GM23338 (cell line): ENCODE measurements around the gene ARHGEF10L. TPM values are rescaled to one million over a fixed set of nuclear protein-coding genes. Genes with fewer than 3 reads are reported as not detected.

Source experiments
- ATAC-seq: fragments of 200-7000 bp; cut with Tn5 transposase; 3 replicates; pipeline ENCODE4 v1.9.1; 2020
- DNase-seq: peaks from one replicate; pipeline ENCODE4 v3.0.0-alpha.2; 2015; ENCODE audit warnings: low spot score
- H2AFZ ChIP-seq: fragments of 200-600 bp; sonication (generic); 2 replicates; pipeline ENCODE4 v1.8.0; 2016; ENCODE audit warnings: antibody characterized with exemption, mild to moderate bottlenecking, moderate library complexity
- H3F3A ChIP-seq: fragments of 200-600 bp; sonication (generic); replicated peaks from 2 replicates; pipeline ENCODE4 v1.8.0; 2017; ENCODE audit warnings: antibody characterized with exemption, mixed run types, low read depth
- H3K27ac ChIP-seq: fragments of 200-600 bp; sonication (generic); 2 replicates; pipeline ENCODE4 v1.6.1; 2016; ENCODE audit warnings: low read depth
- H3K27me3 ChIP-seq: fragments of 200-600 bp; sonication (generic); 2 replicates; pipeline ENCODE4 v1.8.0; 2016; ENCODE audit warnings: mild to moderate bottlenecking, mixed run types, moderate library complexity; ENCODE audit not compliant: insufficient read depth
- H3K36me3 ChIP-seq: fragments of 200-600 bp; sonication (generic); 2 replicates; pipeline ENCODE4 v1.8.0; 2016; ENCODE audit warnings: mild to moderate bottlenecking; ENCODE audit not compliant: insufficient read depth
- H3K4me1 ChIP-seq: fragments of 200-600 bp; sonication (generic); 2 replicates; pipeline ENCODE4 v1.8.0; 2016; ENCODE audit warnings: mild to moderate bottlenecking, moderate library complexity; ENCODE audit not compliant: insufficient read depth
- H3K4me2 ChIP-seq: fragments of 200-600 bp; sonication (generic); 2 replicates; pipeline ENCODE4 v1.7.1; 2017; ENCODE audit warnings: mixed run types
- H3K4me3 ChIP-seq: fragments of 200-600 bp; sonication (generic); 2 replicates; pipeline ENCODE4 v1.6.1; 2016; ENCODE audit warnings: mixed run types
- H3K79me2 ChIP-seq: fragments of 200-600 bp; sonication (generic); replicated peaks from 2 replicates; pipeline ENCODE4 v1.8.0; 2017; ENCODE audit warnings: mild to moderate bottlenecking; ENCODE audit not compliant: insufficient read depth
- H3K9me2 ChIP-seq: fragments of 200-600 bp; sonication (generic); 2 replicates; pipeline ENCODE4 v1.8.0; 2017; ENCODE audit not compliant: insufficient read depth
- H4K20me1 ChIP-seq: fragments of 200-600 bp; sonication (generic); replicated peaks from 2 replicates; pipeline ENCODE4 v1.8.0; 2017; ENCODE audit warnings: mild to moderate bottlenecking; ENCODE audit not compliant: insufficient read depth
- H3K27ac Mint-ChIP-seq: 2 replicates; pipeline ENCODE4 v1.8.0; 2020; ENCODE audit warnings: inconsistent platforms, mild to moderate bottlenecking, moderate library complexity, mixed read lengths
- H3K27me3 Mint-ChIP-seq: 3 replicates; pipeline ENCODE4 v1.8.0; 2022; ENCODE audit warnings: low read depth, mild to moderate bottlenecking, moderate library complexity, mixed read lengths, inconsistent platforms; ENCODE audit not compliant: insufficient read depth, poor library complexity
- H3K36me3 Mint-ChIP-seq: 3 replicates; pipeline ENCODE4 v1.8.0; 2021; ENCODE audit warnings: low read depth, mild to moderate bottlenecking, inconsistent platforms, moderate library complexity, mixed read lengths
- H3K4me1 Mint-ChIP-seq: 3 replicates; pipeline ENCODE4 v1.8.0; 2020; ENCODE audit warnings: mild to moderate bottlenecking, inconsistent platforms, mixed read lengths
- H3K4me3 Mint-ChIP-seq: 3 replicates; pipeline ENCODE4 v1.8.0; 2021; ENCODE audit warnings: moderate library complexity, mild to moderate bottlenecking, inconsistent platforms, mixed read lengths
- H3K9me3 Mint-ChIP-seq: 3 replicates; pipeline ENCODE4 v1.8.0; 2020; ENCODE audit warnings: moderate library complexity, mild to moderate bottlenecking, inconsistent platforms, mixed read lengths
- CREB1 ChIP-seq: fragments of 250-450 bp; sonication (Bioruptor Pico); IDR thresholded peaks from 2 replicates; pipeline ENCODE4 v1.5.0; 2020; ENCODE audit warnings: low read depth, mild to moderate bottlenecking, moderate library complexity
- EZH2 ChIP-seq: fragments of 200-600 bp; sonication (generic); IDR thresholded peaks from one replicate; pipeline ENCODE4 v1.8.0; 2017; ENCODE audit warnings: antibody characterized with exemption, mild to moderate bottlenecking, low read depth; ENCODE audit not compliant: unreplicated experiment
- JUNB ChIP-seq: IDR thresholded peaks from one replicate; pipeline ENCODE4 v1.6.1; 2016; ENCODE audit warnings: antibody characterized with exemption; ENCODE audit not compliant: unreplicated experiment
- STAT1 ChIP-seq: IDR thresholded peaks from one replicate; pipeline ENCODE4 v1.6.1; 2016; ENCODE audit warnings: antibody characterized with exemption; ENCODE audit not compliant: unreplicated experiment
- ZNF331 ChIP-seq: fragments of 250-450 bp; sonication (Bioruptor Pico); IDR thresholded peaks from 2 replicates; pipeline ENCODE4 v1.5.0; 2020; ENCODE audit warnings: low read depth, mild to moderate bottlenecking, moderate library complexity
- polyA plus RNA-seq: library from polyadenylated mRNA; unstranded; fragments of >200 nt; fragmentation: Nextera tagmentation; extraction: Ambion mirVana; gene quantifications from 2 replicates; pipeline ENCODE4 v1.2.1, GENCODE V29; 2016
- total RNA-seq: library from RNA; depleted of rRNA; stranded (reverse); fragments of >200 nt; shearing (Covaris generic); gene quantifications from 2 replicates; pipeline ENCODE4 v1.2.3, GENCODE V29; 2014
- TF ChIP-seq, protein P1 (sequence below): IDR thresholded peaks from one replicate; pipeline ENCODE4 v1.6.1; 2018; ENCODE audit warnings: antibody characterized with exemption; ENCODE audit not compliant: unreplicated experiment
- TF ChIP-seq, protein P2 (sequence below): IDR thresholded peaks from 2 replicates; pipeline ENCODE4 v1.6.1; 2016; ENCODE audit warnings: antibody characterized with exemption
- TF ChIP-seq, protein P3 (sequence below): fragments of 250-450 bp; sonication (Bioruptor Pico); IDR thresholded peaks from 2 replicates; pipeline ENCODE4 v1.5.0; 2020; ENCODE audit warnings: mild to moderate bottlenecking, moderate library complexity

The ARHGEF10L gene
- total and polyA plus RNA-seq, 2 experiments from 2014 or later: 12.1 to 46.8 TPM

DNA sequence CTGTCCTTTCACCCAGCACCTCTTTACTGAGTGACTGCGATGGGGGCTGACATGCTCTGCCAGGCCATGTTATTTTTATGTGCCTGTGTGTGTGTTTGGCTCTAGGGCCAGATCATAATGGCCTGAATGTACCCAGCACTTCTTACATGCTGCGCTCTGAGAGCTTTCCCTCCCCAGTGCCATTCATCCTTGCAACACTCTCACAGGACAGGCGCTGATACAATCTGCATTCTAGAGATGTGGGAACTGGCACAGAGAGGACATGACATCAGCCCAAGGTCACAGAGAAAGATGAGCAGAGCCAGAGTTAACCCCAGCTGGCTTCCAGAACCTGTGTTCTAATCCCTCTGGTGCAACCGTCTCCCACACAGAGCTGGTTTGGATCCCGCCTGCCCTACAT, 54.5 kb downstream of the ARHGEF10L start (continued):
- TF ChIP-seq, protein P1, sequence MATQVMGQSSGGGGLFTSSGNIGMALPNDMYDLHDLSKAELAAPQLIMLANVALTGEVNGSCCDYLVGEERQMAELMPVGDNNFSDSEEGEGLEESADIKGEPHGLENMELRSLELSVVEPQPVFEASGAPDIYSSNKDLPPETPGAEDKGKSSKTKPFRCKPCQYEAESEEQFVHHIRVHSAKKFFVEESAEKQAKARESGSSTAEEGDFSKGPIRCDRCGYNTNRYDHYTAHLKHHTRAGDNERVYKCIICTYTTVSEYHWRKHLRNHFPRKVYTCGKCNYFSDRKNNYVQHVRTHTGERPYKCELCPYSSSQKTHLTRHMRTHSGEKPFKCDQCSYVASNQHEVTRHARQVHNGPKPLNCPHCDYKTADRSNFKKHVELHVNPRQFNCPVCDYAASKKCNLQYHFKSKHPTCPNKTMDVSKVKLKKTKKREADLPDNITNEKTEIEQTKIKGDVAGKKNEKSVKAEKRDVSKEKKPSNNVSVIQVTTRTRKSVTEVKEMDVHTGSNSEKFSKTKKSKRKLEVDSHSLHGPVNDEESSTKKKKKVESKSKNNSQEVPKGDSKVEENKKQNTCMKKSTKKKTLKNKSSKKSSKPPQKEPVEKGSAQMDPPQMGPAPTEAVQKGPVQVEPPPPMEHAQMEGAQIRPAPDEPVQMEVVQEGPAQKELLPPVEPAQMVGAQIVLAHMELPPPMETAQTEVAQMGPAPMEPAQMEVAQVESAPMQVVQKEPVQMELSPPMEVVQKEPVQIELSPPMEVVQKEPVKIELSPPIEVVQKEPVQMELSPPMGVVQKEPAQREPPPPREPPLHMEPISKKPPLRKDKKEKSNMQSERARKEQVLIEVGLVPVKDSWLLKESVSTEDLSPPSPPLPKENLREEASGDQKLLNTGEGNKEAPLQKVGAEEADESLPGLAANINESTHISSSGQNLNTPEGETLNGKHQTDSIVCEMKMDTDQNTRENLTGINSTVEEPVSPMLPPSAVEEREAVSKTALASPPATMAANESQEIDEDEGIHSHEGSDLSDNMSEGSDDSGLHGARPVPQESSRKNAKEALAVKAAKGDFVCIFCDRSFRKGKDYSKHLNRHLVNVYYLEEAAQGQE: no peak
- TF ChIP-seq STAT1 (no peak), JUNB (no peak), ZNF331 (CRISPR knock-in tag) (no peak), CREB1 (CRISPR knock-in tag) (no peak)
- TF ChIP-seq, protein P2, sequence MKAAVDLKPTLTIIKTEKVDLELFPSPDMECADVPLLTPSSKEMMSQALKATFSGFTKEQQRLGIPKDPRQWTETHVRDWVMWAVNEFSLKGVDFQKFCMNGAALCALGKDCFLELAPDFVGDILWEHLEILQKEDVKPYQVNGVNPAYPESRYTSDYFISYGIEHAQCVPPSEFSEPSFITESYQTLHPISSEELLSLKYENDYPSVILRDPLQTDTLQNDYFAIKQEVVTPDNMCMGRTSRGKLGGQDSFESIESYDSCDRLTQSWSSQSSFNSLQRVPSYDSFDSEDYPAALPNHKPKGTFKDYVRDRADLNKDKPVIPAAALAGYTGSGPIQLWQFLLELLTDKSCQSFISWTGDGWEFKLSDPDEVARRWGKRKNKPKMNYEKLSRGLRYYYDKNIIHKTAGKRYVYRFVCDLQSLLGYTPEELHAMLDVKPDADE: no peak

DNA sequence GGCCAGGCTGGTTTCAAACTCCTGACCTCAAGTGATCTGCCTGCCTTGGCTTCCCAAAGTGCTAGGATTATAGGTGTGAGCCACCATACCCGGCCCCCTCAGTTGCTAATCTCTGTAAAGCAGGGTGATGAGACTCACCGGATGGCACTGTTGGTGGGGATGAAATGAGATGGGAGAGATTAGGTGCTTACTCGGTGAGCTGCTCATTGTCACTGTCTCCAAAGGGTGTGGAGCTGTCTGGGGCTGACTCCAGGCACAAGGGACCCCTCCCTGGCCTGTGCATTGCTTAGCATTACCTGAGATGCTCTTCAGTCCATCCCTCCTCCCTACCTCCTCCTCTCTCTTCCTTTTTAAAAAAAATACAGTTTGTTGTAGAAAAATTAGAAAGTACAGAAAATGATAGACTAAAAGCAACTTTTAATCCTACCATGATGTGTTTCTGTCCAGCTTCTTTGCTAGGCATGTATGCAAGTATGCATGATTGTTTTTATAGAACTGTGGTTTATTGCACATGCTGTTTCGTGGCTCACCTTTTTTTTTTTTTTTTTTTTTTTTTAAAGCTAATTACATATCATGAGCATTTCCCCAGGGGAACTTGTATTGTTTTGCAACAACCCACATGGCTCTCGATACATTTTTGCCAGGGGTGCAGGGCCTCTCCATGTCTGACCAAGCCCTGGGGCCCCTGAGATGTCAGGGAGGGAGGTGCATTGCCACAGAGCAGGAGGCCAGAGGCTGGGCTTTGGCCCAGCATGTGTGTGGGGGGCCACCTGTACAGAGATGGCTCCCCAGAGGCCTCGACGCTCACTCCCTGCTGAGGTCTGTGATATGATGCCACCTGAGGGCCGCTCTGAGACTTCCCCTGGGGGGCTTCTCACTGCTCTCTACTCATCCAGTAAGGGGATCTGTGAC, 55.4 kb downstream of the ARHGEF10L start:
- H3K27me3 ChIP-seq: no peaks in the 10 kb centered on the region
- H3K9me2 ChIP-seq: no peaks in the 10 kb centered on the region
- Mint-ChIP-seq H3K27me3 (peaks cover 10% of the 10 kb centered on the region), H3K4me3 (no peak overlapping the region), H3K4me1 (peaks cover 18% of the 10 kb centered on the region), H3K36me3 (peaks cover 22% of the 10 kb centered on the region), H3K27ac (no peak overlapping the region), H3K9me3 (no peaks in the 10 kb centered on the region)
- no peaks in the 10 kb centered on the region for H3K4me1 ChIP-seq
- ATAC-seq (no peak), DNase-seq (no peak)
- no peaks in the 10 kb centered on the region for H3F3A ChIP-seq
- no peaks in the 10 kb centered on the region for H3K79me2 ChIP-seq
- no peaks in the 10 kb centered on the region; the same call in 1 of the 2 replicates for H4K20me1 ChIP-seq
- no peak overlapping the region for H3K4me3 ChIP-seq
- no peak overlapping the region for H3K4me2 ChIP-seq
- H3K27ac ChIP-seq: no peak overlapping the region
- no peaks in the 10 kb centered on the region for H3K36me3 ChIP-seq
- H2AFZ ChIP-seq: no peak overlapping the region
- no peak for TF ChIP-seq EZH2
- TF ChIP-seq, protein P2: no peak
- TF ChIP-seq, protein P3, sequence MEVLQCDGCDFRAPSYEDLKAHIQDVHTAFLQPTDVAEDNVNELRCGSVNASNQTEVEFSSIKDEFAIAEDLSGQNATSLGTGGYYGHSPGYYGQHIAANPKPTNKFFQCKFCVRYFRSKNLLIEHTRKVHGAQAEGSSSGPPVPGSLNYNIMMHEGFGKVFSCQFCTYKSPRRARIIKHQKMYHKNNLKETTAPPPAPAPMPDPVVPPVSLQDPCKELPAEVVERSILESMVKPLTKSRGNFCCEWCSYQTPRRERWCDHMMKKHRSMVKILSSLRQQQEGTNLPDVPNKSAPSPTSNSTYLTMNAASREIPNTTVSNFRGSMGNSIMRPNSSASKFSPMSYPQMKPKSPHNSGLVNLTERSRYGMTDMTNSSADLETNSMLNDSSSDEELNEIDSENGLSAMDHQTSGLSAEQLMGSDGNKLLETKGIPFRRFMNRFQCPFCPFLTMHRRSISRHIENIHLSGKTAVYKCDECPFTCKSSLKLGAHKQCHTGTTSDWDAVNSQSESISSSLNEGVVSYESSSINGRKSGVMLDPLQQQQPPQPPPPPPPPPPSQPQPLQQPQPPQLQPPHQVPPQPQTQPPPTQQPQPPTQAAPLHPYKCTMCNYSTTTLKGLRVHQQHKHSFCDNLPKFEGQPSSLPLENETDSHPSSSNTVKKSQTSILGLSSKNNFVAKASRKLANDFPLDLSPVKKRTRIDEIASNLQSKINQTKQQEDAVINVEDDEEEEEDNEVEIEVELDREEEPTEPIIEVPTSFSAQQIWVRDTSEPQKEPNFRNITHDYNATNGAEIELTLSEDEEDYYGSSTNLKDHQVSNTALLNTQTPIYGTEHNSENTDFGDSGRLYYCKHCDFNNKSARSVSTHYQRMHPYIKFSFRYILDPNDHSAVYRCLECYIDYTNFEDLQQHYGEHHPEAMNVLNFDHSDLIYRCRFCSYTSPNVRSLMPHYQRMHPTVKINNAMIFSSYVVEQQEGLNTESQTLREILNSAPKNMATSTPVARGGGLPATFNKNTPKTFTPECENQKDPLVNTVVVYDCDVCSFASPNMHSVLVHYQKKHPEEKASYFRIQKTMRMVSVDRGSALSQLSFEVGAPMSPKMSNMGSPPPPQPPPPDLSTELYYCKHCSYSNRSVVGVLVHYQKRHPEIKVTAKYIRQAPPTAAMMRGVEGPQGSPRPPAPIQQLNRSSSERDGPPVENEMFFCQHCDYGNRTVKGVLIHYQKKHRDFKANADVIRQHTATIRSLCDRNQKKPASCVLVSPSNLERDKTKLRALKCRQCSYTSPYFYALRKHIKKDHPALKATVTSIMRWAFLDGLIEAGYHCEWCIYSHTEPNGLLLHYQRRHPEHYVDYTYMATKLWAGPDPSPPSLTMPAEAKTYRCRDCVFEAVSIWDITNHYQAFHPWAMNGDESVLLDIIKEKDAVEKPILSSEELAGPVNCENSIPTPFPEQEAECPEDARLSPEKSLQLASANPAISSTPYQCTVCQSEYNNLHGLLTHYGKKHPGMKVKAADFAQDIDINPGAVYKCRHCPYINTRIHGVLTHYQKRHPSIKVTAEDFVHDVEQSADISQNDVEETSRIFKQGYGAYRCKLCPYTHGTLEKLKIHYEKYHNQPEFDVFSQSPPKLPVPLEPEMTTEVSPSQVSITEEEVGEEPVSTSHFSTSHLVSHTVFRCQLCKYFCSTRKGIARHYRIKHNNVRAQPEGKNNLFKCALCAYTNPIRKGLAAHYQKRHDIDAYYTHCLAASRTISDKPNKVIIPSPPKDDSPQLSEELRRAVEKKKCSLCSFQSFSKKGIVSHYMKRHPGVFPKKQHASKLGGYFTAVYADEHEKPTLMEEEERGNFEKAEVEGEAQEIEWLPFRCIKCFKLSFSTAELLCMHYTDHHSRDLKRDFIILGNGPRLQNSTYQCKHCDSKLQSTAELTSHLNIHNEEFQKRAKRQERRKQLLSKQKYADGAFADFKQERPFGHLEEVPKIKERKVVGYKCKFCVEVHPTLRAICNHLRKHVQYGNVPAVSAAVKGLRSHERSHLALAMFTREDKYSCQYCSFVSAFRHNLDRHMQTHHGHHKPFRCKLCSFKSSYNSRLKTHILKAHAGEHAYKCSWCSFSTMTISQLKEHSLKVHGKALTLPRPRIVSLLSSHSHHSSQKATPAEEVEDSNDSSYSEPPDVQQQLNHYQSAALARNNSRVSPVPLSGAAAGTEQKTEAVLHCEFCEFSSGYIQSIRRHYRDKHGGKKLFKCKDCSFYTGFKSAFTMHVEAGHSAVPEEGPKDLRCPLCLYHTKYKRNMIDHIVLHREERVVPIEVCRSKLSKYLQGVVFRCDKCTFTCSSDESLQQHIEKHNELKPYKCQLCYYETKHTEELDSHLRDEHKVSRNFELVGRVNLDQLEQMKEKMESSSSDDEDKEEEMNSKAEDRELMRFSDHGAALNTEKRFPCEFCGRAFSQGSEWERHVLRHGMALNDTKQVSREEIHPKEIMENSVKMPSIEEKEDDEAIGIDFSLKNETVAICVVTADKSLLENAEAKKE: no peak
